GM06990 (cell line): ENCODE data around the gene CARMIL1.

ENCODE experiments used
- DNase-seq: peaks from one replicate; pipeline ENCODE4 v3.0.0-alpha.2; 2011; ENCODE audit not compliant: insufficient read length; ENCODE audit errors: extremely low read depth
- H3K27me3 ChIP-seq: replicated peaks from 2 replicates; pipeline ENCODE4 v1.6.0; 2011; ENCODE audit warnings: low read length; ENCODE audit not compliant: control insufficient read depth, insufficient read depth
- H3K36me3 ChIP-seq: 2 replicates; pipeline ENCODE4 v1.5.1; 2011; ENCODE audit warnings: low read length; ENCODE audit not compliant: control insufficient read depth, insufficient read depth
- H3K4me3 ChIP-seq: replicated peaks from 2 replicates; pipeline ENCODE4 v1.5.1; 2011; ENCODE audit warnings: low read depth, mild to moderate bottlenecking, control low read depth, low read length
- CTCF ChIP-seq: IDR thresholded peaks from 2 replicates; pipeline ENCODE4 v1.5.1; 2011; ENCODE audit warnings: low read length, control low read depth, mild to moderate bottlenecking, inconsistent platforms; ENCODE audit not compliant: insufficient read depth, poor library complexity, severe bottlenecking

CARMIL1 gene

GRCh38 chr6:25428758-25429317 lies 149.7 kb downstream of the CARMIL1 start:
- no peak for TF ChIP-seq CTCF
- DNase-seq, result no peak
- no peaks in the 10 kb centered on the region for H3K27me3 ChIP-seq
- no peaks in the 10 kb centered on the region for H3K36me3 ChIP-seq
- no peak overlapping the region for H3K4me3 ChIP-seq

- no peak for DNase-seq
- H3K27me3 ChIP-seq, result no peaks in the 10 kb centered on the region; the same call in 1 of the 2 replicates
- TF ChIP-seq CTCF, result no peak
- no peak overlapping the region for H3K4me3 ChIP-seq
- H3K36me3 ChIP-seq, result no peaks in the 10 kb centered on the region
Observed at GRCh38 chr6:25431306-25431974, 152.3 kb downstream of the CARMIL1 start.

GRCh38 chr6:25431975-25432307 lies 152.8 kb downstream of the CARMIL1 start:
- no peak for DNase-seq
- TF ChIP-seq CTCF, result no peak
- Histone ChIP-seq H3K27me3 (no peaks in the 10 kb centered on the region; the same call in none of the 2 replicates), H3K36me3 (no peaks in the 10 kb centered on the region), H3K4me3 (no peak overlapping the region)

- Histone ChIP-seq H3K27me3 (no peaks in the 10 kb centered on the region; the same call in none of the 2 replicates), H3K4me3 (no peak overlapping the region), H3K36me3 (no peaks in the 10 kb centered on the region)
- no peak for TF ChIP-seq CTCF
- no peak for DNase-seq
Observed at GRCh38 chr6:25434921-25435320, 155.7 kb downstream of the CARMIL1 start.

GRCh38 chr6:25435416-25435985 lies 156.3 kb downstream of the CARMIL1 start:
- Histone ChIP-seq H3K4me3 (no peak overlapping the region), H3K36me3 (no peaks in the 10 kb centered on the region), H3K27me3 (no peaks in the 10 kb centered on the region; the same call in none of the 2 replicates)
- no peak for TF ChIP-seq CTCF
- no peak for DNase-seq

- no peak overlapping the region for H3K4me3 ChIP-seq
- TF ChIP-seq CTCF, result no peak
Observed at GRCh38 chr6:25436760-25437159, 157.6 kb downstream of the CARMIL1 start.

More at GRCh38 chr6:25436760-25437159, 157.6 kb downstream of the CARMIL1 start:
- no peaks in the 10 kb centered on the region for H3K36me3 ChIP-seq
- no peak for DNase-seq
- H3K27me3 ChIP-seq, result no peaks in the 10 kb centered on the region; the same call in none of the 2 replicates
